ENCODE data around the gene PEMT. TPM values are rescaled to one million over a fixed set of nuclear protein-coding genes. Genes with fewer than 3 reads are reported as not detected.

The PEMT gene
- total RNA-seq, 1 donor from 2014 or later = 41.9 TPM

DNA sequence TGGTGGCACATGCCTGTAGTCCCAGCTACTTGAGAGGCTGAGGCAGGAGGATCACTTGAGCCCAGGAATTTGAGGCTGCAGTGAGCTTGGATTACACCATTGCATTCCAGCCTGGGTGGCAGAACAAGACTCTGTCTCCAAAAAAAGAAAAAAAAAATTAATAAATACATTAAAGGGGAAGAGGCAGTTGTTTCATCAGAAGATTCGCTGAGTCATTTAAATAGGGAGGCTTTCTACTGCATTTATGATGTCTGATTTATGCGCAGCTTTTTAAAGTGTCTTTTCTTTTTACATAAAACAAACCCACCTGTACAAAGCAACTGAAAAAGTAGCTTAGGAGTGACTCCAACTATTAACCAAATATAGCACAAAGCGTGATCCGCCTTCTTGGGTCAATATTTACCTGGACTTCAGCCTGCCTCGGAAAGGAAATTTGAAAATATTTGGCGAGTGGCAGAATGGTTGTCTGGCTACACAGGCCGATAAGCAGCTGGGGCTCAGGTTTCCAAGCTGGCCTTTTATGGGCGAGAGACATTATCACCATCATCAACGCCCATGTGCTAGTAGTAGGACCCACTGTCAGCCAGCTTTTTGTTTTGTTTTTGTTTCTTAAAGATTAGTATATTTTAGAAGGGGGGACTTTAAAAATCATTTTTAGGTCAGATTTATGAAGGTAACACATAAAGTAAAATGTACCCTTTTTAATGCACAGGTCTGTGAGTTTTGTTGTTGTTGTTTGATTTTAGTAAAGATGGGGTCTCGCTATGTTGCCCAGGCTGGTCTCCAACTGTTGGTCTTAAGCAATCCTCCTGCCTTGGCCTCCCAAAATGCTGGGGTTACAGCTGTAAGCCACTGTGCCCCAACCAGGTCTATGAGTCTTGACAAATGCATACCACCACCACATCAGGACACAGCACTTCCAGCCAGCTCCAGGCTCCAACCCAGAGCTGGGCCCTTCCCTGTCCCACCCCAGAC, 52.8 kb downstream of the PEMT start:
- H3K4me3 Mint-ChIP-seq = no peak overlapping the region
- DNase-seq (ENCODE audit: low spot score in 2 of 2, unreplicated experiment in 2 of 2) = no peak
- H3K27me3 Mint-ChIP-seq (ENCODE audit: low read depth) = no peaks in the 10 kb centered on the region
- H3K4me1 Mint-ChIP-seq = peaks cover 8% of the 10 kb centered on the region
- H3K36me3 Mint-ChIP-seq = no peaks in the 10 kb centered on the region
- H3K27ac Mint-ChIP-seq = peak overlapping the region; percentile 30
- TF ChIP-seq, protein P1, sequence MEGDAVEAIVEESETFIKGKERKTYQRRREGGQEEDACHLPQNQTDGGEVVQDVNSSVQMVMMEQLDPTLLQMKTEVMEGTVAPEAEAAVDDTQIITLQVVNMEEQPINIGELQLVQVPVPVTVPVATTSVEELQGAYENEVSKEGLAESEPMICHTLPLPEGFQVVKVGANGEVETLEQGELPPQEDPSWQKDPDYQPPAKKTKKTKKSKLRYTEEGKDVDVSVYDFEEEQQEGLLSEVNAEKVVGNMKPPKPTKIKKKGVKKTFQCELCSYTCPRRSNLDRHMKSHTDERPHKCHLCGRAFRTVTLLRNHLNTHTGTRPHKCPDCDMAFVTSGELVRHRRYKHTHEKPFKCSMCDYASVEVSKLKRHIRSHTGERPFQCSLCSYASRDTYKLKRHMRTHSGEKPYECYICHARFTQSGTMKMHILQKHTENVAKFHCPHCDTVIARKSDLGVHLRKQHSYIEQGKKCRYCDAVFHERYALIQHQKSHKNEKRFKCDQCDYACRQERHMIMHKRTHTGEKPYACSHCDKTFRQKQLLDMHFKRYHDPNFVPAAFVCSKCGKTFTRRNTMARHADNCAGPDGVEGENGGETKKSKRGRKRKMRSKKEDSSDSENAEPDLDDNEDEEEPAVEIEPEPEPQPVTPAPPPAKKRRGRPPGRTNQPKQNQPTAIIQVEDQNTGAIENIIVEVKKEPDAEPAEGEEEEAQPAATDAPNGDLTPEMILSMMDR (IDR thresholded peaks at IDR 0.05; ENCODE audit: unreplicated experiment) = no peak
- no peaks in the 10 kb centered on the region for H3K9me3 Mint-ChIP-seq

DNA sequence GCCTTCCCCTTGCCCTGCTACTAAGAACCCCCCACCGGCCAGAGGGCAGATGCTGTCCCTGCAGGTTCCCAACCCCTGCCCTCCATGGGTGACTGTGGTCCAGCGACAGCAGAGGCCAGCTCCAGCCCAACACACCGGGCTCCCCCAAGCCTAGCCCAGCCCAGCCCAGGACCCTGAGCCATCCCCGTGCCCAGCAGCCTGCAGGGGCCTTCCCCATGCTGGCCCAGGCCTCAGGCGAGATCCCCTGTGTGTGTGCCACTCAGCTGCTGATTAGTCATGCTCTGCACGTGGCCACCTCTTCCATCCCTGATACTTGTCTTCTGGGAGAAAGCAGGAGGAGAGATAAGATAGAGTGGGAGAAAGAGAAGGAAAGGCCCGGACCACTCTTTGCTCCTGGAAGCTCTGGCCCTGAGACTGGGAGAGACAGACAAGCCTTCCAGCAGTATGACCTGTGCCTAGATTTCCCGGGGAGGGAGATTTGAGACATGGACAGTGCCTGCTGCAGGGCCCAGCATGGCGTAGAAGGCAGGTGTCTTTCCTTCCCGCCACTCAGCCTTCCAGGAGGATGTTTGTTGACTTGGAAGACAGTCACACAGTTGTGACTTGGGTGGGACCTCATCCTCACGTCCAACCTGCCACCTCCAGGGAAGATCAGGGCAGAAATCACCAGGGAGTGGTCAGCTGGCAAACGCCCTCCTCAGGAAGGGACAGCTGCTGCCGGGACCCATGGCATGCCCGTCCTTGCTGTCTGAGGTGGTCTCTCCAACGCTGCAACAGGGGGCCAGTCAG, 54.0 kb downstream of the PEMT start:
- Mint-ChIP-seq H3K9me3 (no peaks in the 10 kb centered on the region), H3K27me3 (ENCODE audit: low read depth) (no peaks in the 10 kb centered on the region), H3K4me3 (no peak overlapping the region), H3K27ac (no peak overlapping the region), H3K4me1 (peaks cover 8% of the 10 kb centered on the region), H3K36me3 (no peaks in the 10 kb centered on the region)
- DNase-seq (ENCODE audit: low spot score in 2 of 2, unreplicated experiment in 2 of 2) = no peak
- TF ChIP-seq, protein P1 (IDR thresholded peaks at IDR 0.05; ENCODE audit: unreplicated experiment) = no peak

- no peaks in the 10 kb centered on the region for H3K36me3 Mint-ChIP-seq
- peaks cover 6% of the 10 kb centered on the region for H3K9me3 Mint-ChIP-seq
- TF ChIP-seq, protein P1 (IDR thresholded peaks at IDR 0.05; ENCODE audit: unreplicated experiment) = no peak
- H3K4me3 Mint-ChIP-seq = no peak overlapping the region
- DNase-seq (ENCODE audit: low spot score in 2 of 2, unreplicated experiment in 2 of 2) = no peak
- H3K4me1 Mint-ChIP-seq = peaks cover 8% of the 10 kb centered on the region
- no peak overlapping the region for H3K27ac Mint-ChIP-seq
- H3K27me3 Mint-ChIP-seq (ENCODE audit: low read depth) = no peaks in the 10 kb centered on the region
Measured at GRCh38 chr17:17536702-17537101, 54.8 kb downstream of the PEMT start.

DNA sequence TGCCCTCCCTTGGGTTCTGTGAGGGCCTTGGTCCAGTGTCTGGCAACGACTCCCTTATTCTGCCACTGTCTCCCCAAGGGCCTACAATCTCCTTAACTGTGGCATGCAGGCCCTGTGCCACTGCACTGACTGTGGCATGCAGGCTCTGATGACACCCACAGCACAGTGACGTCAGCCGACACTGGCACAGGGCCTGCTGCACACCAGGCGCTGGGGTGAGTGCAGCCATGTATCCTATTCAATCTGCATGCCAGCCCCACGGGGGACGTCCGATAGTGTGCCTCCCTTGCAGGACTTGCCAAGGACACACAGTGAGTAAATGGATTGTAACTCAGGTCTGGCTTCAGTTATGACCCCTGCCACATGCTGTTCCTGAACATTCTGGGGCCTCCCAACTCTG, 55.6 kb downstream of the PEMT start:
- no peak for DNase-seq (ENCODE audit: low spot score in 2 of 2, unreplicated experiment in 2 of 2)
- no peak overlapping the region for H3K27ac Mint-ChIP-seq
- H3K4me1 Mint-ChIP-seq = peaks cover 8% of the 10 kb centered on the region
- no peaks in the 10 kb centered on the region for H3K36me3 Mint-ChIP-seq
- TF ChIP-seq, protein P1 (IDR thresholded peaks at IDR 0.05; ENCODE audit: unreplicated experiment) = no peak
- no peaks in the 10 kb centered on the region for H3K27me3 Mint-ChIP-seq (ENCODE audit: low read depth)
- H3K9me3 Mint-ChIP-seq = peaks cover 6% of the 10 kb centered on the region
- H3K4me3 Mint-ChIP-seq = no peak overlapping the region

DNA sequence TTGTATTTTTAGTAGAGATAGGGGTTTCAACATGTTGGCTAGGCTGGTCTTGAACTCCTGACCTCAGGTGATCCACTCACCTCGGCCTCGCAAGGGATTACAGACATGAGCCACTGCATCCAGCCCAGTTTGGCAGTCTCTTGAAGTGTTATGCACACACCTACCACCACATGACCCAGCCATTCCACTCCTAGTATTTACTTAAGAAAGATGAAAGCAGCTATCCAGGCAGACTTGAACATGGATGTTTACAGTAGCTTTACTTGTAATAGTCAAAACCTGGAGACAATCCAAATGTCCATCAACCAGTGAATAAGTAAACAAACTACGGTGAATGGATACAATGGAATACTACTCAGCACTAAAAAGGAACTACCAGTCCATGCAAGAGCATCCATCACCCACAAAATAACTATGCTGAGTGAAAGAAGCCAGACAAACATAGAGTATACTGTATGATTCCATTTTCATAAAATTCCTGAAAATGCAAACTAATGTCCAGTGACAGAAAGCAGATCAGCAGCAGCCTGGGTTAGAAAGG, 57.5 kb downstream of the PEMT start:
- Mint-ChIP-seq H3K9me3 (peaks cover 6% of the 10 kb centered on the region), H3K27me3 (ENCODE audit: low read depth) (no peaks in the 10 kb centered on the region), H3K4me1 (peaks cover 4% of the 10 kb centered on the region), H3K36me3 (no peaks in the 10 kb centered on the region), H3K4me3 (no peak overlapping the region), H3K27ac (no peak overlapping the region)
- DNase-seq (ENCODE audit: low spot score in 2 of 2, unreplicated experiment in 2 of 2) = no peak
- TF ChIP-seq, protein P1 (IDR thresholded peaks at IDR 0.05; ENCODE audit: unreplicated experiment) = no peak

Data from mesothelial cell of epicardium (in vitro differentiated cells).